ENCODE data around the gene CPEB4.

Gene CPEB4

DNA sequence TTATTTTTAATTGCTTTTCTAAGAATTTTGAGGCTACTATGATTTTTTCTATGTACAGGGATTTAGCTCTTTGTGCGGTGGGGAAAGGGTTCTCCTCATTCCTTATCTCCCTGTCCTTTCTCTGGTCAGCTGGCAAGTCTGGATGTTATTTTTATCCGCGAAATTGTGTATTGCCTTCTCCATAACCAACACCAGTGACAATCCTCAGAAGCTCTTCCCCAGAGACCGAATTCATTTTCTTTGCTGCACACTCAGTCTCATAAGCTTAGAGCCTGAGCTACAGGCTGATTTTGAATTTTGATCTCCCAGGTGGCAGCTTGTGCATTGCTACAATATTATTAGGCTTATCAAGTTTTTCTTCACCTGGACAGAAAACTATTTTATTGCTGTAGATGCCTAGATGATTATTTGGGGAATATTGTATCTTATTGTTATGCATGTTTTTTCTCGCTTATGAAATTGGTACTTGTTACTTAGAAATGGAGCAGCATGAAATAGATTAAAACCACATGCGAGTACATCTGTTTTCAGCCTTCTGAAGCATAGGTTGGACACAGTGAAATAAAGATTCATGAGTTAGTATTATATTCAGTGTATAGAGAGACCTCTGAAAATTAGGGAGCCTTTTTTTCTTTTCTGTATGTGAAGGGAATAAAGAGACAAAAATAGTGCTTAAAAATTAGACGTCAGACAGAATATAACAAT is 27.3 kb downstream of the CPEB4 start:
- DNase-seq (ENCODE audit: low spot score) = no peak

GRCh38 chr5:173916233-173916632 is 28.1 kb downstream of the CPEB4 start:
- no peak for DNase-seq (ENCODE audit: low spot score)

GRCh38 chr5:173917788-173918786 is 29.9 kb downstream of the CPEB4 start:
- no peak for DNase-seq (ENCODE audit: low spot score)

- DNase-seq (ENCODE audit: low spot score) = no peak
Measured at GRCh38 chr5:173919443-173919842, 31.3 kb downstream of the CPEB4 start.

GRCh38 chr5:173920024-173920753 is 32.0 kb downstream of the CPEB4 start:
- no peak for DNase-seq (ENCODE audit: low spot score)

DNA sequence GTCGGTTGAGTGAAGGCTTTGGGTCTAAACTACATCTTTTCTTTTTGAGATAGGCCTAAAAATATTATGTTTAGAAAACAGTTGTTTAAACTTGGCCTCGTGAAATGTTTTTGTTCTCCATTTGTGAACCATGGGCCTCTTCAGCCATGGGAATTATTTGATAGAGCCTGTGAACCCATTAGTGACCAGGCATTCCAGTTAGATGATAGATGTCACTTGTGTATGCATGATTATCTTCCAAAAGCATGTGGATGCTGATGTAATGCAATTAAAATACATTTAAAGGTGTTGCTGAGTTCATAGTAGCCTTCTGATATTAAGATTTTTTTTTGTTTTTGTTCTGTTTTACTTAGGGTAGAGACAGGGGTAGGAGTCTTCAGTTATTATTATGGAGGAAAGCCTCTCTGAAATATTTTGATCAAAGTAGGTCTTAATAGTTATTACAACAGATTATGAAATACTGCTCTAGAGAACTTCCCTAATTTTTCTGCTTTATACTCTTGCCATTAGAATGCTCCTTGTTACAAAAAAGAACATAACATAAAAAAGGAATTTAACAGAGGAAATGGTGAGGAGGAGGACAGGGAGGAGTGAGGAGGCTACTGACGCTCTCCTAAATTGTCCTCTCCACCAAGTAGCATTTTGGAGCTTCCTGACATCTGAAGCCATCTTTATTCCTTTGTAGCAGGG is 32.9 kb downstream of the CPEB4 start:
- DNase-seq (ENCODE audit: low spot score) = no peak

- DNase-seq (ENCODE audit: low spot score) = no peak
Measured at GRCh38 chr5:173922527-173922926, 34.4 kb downstream of the CPEB4 start.

GRCh38 chr5:173923218-173924095 is 35.3 kb downstream of the CPEB4 start:
- no peak for DNase-seq (ENCODE audit: low spot score)

DNA sequence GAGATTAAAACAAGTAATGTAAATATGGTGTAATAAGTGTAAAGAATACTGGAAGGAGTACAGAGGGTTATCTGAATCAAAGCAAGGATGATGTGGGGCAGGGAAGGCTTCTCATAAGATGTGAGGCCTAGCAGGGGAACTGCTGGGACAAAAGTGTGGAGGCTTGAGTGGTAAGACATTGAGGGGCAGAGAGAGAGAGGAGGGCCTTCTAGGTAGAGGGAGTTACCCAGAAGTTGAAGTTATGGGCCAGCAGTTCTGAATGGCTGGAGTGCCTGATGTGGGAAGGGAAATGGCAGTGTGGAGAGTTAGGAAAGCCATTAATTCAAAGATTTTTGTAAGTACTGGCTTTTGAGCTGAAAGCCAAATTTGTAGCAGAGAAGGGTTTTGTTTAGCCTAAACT is 36.8 kb downstream of the CPEB4 start:
- DNase-seq (ENCODE audit: low spot score) = no peak

DNA sequence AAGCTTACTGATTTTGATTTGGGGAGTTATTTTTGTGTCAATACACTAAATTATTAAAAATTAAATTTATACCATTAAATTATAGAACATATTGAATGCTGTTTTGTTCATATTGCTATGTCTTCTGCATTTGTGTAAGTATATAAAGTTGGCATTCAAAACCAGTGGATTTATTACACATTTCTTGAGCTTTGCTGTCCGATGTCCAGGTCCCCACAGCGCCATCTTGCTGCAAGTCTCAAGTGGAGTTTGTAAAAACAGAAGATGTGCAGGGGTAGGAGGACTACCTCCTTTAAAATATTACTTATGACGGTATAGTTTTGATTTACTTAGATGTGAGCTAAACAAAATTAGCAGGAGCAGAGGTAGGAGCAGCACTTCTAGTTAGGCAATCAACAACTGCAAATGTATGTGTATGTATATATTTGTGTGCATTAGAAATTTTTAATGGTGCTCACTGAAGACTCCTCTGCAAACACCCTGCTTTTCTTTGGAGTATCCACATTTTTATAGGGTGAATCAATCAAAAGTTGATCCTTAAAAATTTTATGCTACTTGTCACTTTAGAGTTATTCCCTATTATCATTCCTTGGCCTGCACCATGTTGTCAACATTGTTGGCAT is 37.4 kb downstream of the CPEB4 start:
- DNase-seq (ENCODE audit: low spot score) = no peak

GRCh38 chr5:173926359-173926758 is 38.2 kb downstream of the CPEB4 start:
- no peak for DNase-seq (ENCODE audit: low spot score)

DNA sequence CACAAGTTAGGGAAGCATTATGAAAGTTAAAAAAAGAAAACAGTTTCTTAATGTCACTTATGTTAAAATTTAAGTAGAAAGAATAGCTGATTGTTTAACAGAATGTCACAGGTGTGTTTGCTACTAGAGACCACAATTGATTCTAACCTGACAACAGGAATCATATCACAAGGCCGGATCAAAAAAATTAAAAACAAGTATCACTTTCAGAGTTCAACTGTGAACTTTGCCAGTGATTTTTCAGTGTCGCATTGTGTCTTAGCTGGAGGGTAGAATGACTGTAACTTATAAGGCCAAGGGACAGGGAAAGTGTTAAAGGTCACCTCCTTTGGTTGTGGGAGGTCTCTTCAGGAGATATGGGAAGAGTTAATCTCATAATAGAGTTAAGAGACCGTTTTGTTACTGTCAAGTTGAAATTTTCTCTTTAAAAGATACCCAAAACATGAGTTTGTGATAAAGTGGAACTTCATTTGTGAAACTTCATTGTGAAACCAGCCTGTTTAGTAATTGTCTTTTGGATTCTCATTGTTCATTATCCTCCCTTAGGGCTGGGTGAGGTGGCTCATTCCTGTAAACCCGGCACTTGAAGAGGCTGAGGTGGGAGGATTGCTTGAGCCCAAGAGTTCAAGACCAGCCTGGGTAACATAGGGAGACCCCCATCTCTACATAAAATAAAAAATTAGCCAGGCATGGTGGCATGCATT is 40.9 kb downstream of the CPEB4 start:
- no peak for DNase-seq (ENCODE audit: low spot score)

- no peak for DNase-seq (ENCODE audit: low spot score)
Measured at GRCh38 chr5:173932695-173933139, 44.6 kb downstream of the CPEB4 start.

DNA sequence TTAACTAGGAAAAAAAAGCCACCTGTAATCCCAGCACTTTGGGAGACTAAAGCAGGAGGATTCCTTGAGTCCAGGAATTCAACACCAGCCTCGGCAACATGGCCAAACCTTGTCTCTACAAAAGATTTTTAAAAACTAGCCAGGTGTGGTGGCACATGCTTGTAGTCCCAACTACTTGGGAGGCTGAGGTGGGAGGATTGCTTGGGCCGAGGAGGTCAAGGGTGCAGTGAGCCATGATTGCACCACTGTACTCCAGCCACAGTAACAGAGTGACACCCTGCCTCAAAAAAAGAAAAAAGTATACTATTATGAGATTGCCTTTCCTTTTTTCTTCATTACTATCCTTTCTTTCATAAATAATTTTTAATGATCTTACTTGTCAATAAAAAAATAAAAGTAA is 45.8 kb downstream of the CPEB4 start:
- no peak for DNase-seq (ENCODE audit: low spot score)

DNA sequence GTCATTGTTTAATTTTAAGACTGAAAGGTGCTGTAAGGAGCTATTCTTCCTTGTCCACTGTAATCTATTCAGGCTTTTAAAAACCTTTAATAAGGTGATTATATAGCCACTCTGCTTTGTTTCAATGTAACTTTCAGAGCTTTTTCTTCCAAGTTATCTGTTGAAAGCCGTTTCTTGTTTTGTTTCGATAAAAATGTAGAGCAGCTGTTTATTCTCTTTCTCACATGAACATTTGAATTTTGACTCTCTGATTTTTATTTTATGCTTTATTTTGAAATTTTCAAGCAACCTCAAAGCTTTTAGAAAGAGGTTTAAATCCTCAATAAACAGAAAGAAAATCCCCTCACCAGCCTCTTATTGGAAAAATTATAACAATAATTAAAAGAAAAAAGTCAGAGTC is 47.2 kb downstream of the CPEB4 start:
- no peak for DNase-seq (ENCODE audit: low spot score)

DNA sequence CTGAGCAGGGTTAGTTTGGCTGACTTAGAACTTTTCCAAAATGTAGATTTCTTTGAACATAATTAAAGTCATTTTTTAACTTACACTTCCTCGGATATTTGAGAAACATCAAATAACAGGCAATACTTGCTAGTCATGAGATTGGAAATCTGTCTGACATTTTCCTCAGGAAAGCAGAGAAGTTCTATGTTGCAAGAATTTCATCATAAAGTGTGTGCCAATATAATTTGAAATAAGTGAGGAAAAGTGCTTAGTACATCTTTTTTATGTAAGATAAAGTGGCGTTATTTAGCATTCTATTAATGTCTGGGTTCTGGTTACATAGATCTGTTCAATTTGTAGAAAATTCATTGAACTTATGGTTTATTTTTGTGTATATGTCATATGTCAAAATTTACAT is 52.1 kb downstream of the CPEB4 start:
- DNase-seq (ENCODE audit: low spot score) = no peak

DNA sequence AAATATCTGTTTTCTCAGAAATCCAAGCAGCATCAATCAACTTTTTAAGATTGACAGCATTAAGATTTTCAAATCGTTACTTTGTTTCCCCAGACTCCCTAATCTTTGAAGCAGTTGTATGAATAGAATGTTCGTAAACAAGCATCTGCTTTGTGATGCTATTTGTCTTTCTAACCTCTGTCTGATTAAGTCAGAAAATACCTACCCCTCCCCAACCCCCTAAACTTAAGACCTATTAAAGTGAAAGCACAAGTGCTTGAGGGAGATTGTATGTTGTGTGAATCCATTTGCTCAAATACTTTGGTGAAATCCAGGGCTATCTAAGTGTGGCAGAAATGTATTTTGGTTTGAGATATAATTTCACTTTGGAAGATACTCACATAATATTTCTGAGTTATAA is 53.0 kb downstream of the CPEB4 start:
- no peak for DNase-seq (ENCODE audit: low spot score)

DNA sequence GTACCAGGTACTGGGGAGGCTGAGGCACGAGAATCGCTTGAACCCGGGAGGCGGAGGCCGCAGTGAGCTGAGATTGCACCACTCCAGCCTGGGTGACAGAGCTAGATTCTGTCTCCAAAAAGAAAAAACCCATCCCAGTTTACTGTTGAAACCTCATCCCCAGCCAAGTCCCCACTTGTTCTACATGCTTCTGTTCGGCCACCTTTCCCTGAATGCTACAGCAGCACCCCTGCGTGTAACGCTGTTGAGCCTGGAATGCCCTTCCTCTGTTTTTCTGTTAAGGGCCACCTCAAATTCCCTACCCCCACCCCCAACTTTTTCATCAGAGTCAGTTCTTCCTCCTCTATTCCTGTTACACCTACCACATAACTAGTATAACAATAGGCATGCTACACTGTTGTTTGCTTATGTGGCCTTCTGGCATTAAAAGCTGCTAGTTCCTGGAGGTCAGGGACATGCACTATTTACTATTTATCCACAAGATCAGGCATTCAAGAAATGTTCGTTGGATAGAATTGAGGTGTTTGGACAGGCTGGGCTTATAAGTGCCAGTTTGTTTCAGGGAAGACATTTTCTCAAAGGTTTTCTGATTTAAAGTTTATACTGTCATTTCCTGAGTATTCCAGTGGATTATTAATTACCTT is 53.7 kb downstream of the CPEB4 start:
- no peak for DNase-seq (ENCODE audit: low spot score)

GRCh38 chr5:173944511-173944910 is 56.4 kb downstream of the CPEB4 start:
- DNase-seq (ENCODE audit: low spot score) = no peak

Measured in HuH-7.5 (cell line).